Myocyte (in vitro differentiated cells): Measurements from ENCODE around the gene MZT2A. TPM values are rescaled to one million over a fixed set of nuclear protein-coding genes. Genes with fewer than 3 reads are reported as not detected.
"Not testable (repeated sequence)": the region's sequence is repeated elsewhere in the genome, so short reads cannot be mapped to it uniquely, and the experiment has no call there.

Source experiments
- DNase-seq: peaks from one replicate; pipeline ENCODE4 v3.0.0-alpha.2; 2012; ENCODE audit warnings: low read depth
- microRNA-seq: library from miRNA; unstranded; fragments of <30 nt; microRNA quantifications from one replicate; pipeline ENCODE4, GENCODE V29; 2016
- total RNA-seq: library from RNA; depleted of rRNA; stranded (reverse); fragments of >200 nt; gene quantifications from 2 replicates; pipeline ENCODE4 v1.2.3, GENCODE V29; 2014

The MZT2A gene
- total RNA-seq, 1 donor from 2014 or later = 35.5 TPM

GRCh38 chr2:131467722-131468121 lies 24.5 kb downstream of the MZT2A start:
- DNase-seq = not testable (repeated sequence)

GRCh38 chr2:131454914-131455313 lies 37.3 kb downstream of the MZT2A start:
- DNase-seq = not testable (repeated sequence)

- DNase-seq = not testable (repeated sequence)
Measured at GRCh38 chr2:131451265-131451949, 40.8 kb downstream of the MZT2A start.

- DNase-seq = not testable (repeated sequence)
Measured at GRCh38 chr2:131447981-131448380, 44.2 kb downstream of the MZT2A start.

- DNase-seq = no peak
Measured at GRCh38 chr2:131445896-131446295, 46.3 kb downstream of the MZT2A start.

- DNase-seq = not testable (repeated sequence)
Measured at GRCh38 chr2:131445515-131445797, 46.7 kb downstream of the MZT2A start.

- not testable (repeated sequence) for DNase-seq
Measured at GRCh38 chr2:131444736-131445514, 47.3 kb downstream of the MZT2A start.

- DNase-seq = not testable (repeated sequence)
Measured at GRCh38 chr2:131440742-131441468, 51.3 kb downstream of the MZT2A start.

Small RNAs within 50 kb of the gene (microRNA-seq; reads per million reads assigned to microRNA genes)
- gene MIR4784 = not detected

Other genes starting within 250 kb of the MZT2A start
- gene RAB6D, start 128.2 kb downstream of the MZT2A start, total RNA-seq = not detected in 2 replicates
- not detected in 2 replicates for gene TUBA3D, start 16.3 kb downstream of the MZT2A start, total RNA-seq
- 7.8 and 8.5 TPM in 2 replicates for gene CCDC74A, start 35.5 kb upstream of the MZT2A start, total RNA-seq